HEK293 (cell line): ENCODE results near the gene IFT122.

Source experiments
- CTCF ChIA-PET: fragments of 350-600 bp; formaldehyde crosslinking; extraction: SDS; loops from one replicate; lab custom pipeline; 2021; ENCODE audit warnings: antibody characterized with exemption; lab: Yijun Ruan, JAX
- POLR2A ChIA-PET: fragments of 300-600 bp; formaldehyde crosslinking; extraction: SDS; loops from one replicate; lab custom pipeline; 2020; ENCODE audit warnings: antibody characterized with exemption, inconsistent platforms; lab: Yijun Ruan, JAX
- H3K27ac ChIP-seq: fragments of 200-500 bp; sonication (Bioruptor generic); 2 replicates; pipeline ENCODE4 v1.5.1; 2014; ENCODE audit warnings: low read depth, low read length, control low read depth, inconsistent platforms; ENCODE audit errors: extremely low read depth
- H3K36me3 ChIP-seq, 2 experiments: fragments of 200-500 bp in 1 of 2; sonication (Bioruptor generic) in 1 of 2; 1 replicate in 1 of 2; 2 replicates in 1 of 2; pipeline ENCODE4 v1.5.1; 2014 to 2017; ENCODE audit warnings: inconsistent platforms in 2 of 2, low read length in 2 of 2; ENCODE audit not compliant: control insufficient read depth in 2 of 2, insufficient read depth in 1 of 2
- H3K4me1 ChIP-seq: fragments of 200-500 bp; sonication (Bioruptor generic); 2 replicates; pipeline ENCODE4 v1.5.1; 2014; ENCODE audit warnings: mild to moderate bottlenecking, low read length, inconsistent platforms; ENCODE audit not compliant: control insufficient read depth, insufficient read depth
- H3K4me3 ChIP-seq: 2 replicates; pipeline ENCODE4 v1.5.1; 2011; ENCODE audit warnings: low read depth, mild to moderate bottlenecking, control low read depth, low read length, moderate library complexity
- H3K9me3 ChIP-seq: fragments of 200-500 bp; sonication (Bioruptor generic); 2 replicates; pipeline ENCODE4 v1.5.1; 2014; ENCODE audit warnings: low read depth, low read length, inconsistent platforms; ENCODE audit not compliant: control insufficient read depth, insufficient read depth
- EGR2 ChIP-seq: fragments of 450-650 bp; formaldehyde crosslinking; IDR thresholded peaks from 2 replicates; pipeline ENCODE4 v1.5.1; 2016; ENCODE audit warnings: low read depth, missing biosample characterization, missing genetic modification characterization
- GLI2 ChIP-seq: fragments of 450-650 bp; formaldehyde crosslinking; IDR thresholded peaks from 2 replicates; pipeline ENCODE4; 2017; ENCODE audit warnings: missing biosample characterization, missing genetic modification characterization, low read depth, borderline replicate concordance
- HOXC10 ChIP-seq: sonication (generic); formaldehyde crosslinking; IDR thresholded peaks from 2 replicates; pipeline ENCODE4 v1.8.1; 2023; ENCODE audit warnings: mild to moderate bottlenecking, missing genetic modification reagents
- KLF16 ChIP-seq: fragments of 450-650 bp; formaldehyde crosslinking; IDR thresholded peaks from 2 replicates; pipeline ENCODE4 v1.5.1; 2017; ENCODE audit warnings: missing biosample characterization, missing genetic modification characterization
- SCRT1 ChIP-seq: fragments of 450-650 bp; formaldehyde crosslinking; IDR thresholded peaks from 2 replicates; pipeline ENCODE4 v1.5.1; 2016; ENCODE audit warnings: missing biosample characterization, missing genetic modification characterization, borderline replicate concordance
- SCRT2 ChIP-seq: fragments of 450-650 bp; formaldehyde crosslinking; IDR thresholded peaks from 2 replicates; pipeline ENCODE4 v1.5.1; 2016; ENCODE audit warnings: missing biosample characterization, missing genetic modification characterization
- SP7 ChIP-seq: fragments of 450-650 bp; formaldehyde crosslinking; IDR thresholded peaks from 2 replicates; pipeline ENCODE4 v1.5.1; 2016; ENCODE audit warnings: missing biosample characterization, missing genetic modification characterization
- YY1 ChIP-seq: fragments of 450-650 bp; formaldehyde crosslinking; IDR thresholded peaks from 2 replicates; pipeline ENCODE4 v1.5.1; 2018; ENCODE audit warnings: missing biosample characterization, missing genetic modification characterization
- ZBTB10 ChIP-seq: fragments of 450-650 bp; formaldehyde crosslinking; IDR thresholded peaks from 2 replicates; pipeline ENCODE4 v1.5.1; 2016; ENCODE audit warnings: missing biosample characterization, missing genetic modification characterization
- ZNF221 ChIP-seq: fragments of 450-650 bp; formaldehyde crosslinking; IDR thresholded peaks from 2 replicates; pipeline ENCODE4 v1.5.1; 2017; ENCODE audit warnings: missing biosample characterization, missing genetic modification characterization, borderline replicate concordance
- ZNF394 ChIP-seq: fragments of 450-650 bp; formaldehyde crosslinking; IDR thresholded peaks from 2 replicates; pipeline ENCODE4 v1.5.1; 2016; ENCODE audit warnings: missing biosample characterization, missing genetic modification characterization, mild to moderate bottlenecking, moderate library complexity, borderline replicate concordance
- ZNF501 ChIP-seq: fragments of 450-650 bp; formaldehyde crosslinking; IDR thresholded peaks from 2 replicates; pipeline ENCODE4 v1.5.1; 2016; ENCODE audit warnings: missing biosample characterization, missing genetic modification characterization
- ZNF549 ChIP-seq: fragments of 450-650 bp; IDR thresholded peaks from 2 replicates; pipeline ENCODE4 v1.5.1; 2018; ENCODE audit warnings: missing biosample characterization, missing genetic modification characterization, mild to moderate bottlenecking, inconsistent platforms, moderate library complexity
- ZNF558 ChIP-seq: fragments of 450-650 bp; formaldehyde crosslinking; IDR thresholded peaks from 2 replicates; pipeline ENCODE4 v1.5.1; 2016; ENCODE audit warnings: missing biosample characterization, missing genetic modification characterization
- ZNF639 ChIP-seq: fragments of 450-650 bp; formaldehyde crosslinking; IDR thresholded peaks from 2 replicates; pipeline ENCODE4 v1.5.1; 2016; ENCODE audit warnings: missing biosample characterization, missing genetic modification characterization
- ZNF660 ChIP-seq: fragments of 450-650 bp; IDR thresholded peaks from 2 replicates; pipeline ENCODE4 v1.5.1; 2018; ENCODE audit warnings: missing biosample characterization, mild to moderate bottlenecking, missing genetic modification characterization
- ZNF701 ChIP-seq: fragments of 450-650 bp; formaldehyde crosslinking; IDR thresholded peaks from 2 replicates; pipeline ENCODE4 v1.5.1; 2016; ENCODE audit warnings: missing biosample characterization, missing genetic modification characterization
- ZNF747 ChIP-seq: fragments of 450-650 bp; formaldehyde crosslinking; IDR thresholded peaks from 2 replicates; pipeline ENCODE4 v1.5.1; 2016; ENCODE audit warnings: missing biosample characterization, missing genetic modification characterization
- ZNF768 ChIP-seq: fragments of 450-650 bp; formaldehyde crosslinking; IDR thresholded peaks from 2 replicates; pipeline ENCODE4 v1.5.1; 2018; ENCODE audit warnings: missing biosample characterization, mild to moderate bottlenecking, missing genetic modification characterization
- ZSCAN4 ChIP-seq: fragments of 450-650 bp; formaldehyde crosslinking; IDR thresholded peaks from 2 replicates; pipeline ENCODE4 v1.5.1; 2017; ENCODE audit warnings: missing biosample characterization, missing genetic modification characterization
- TF ChIP-seq, protein P1 (sequence below): fragments of 450-650 bp; formaldehyde crosslinking; IDR thresholded peaks from 2 replicates; pipeline ENCODE4 v1.5.1; 2016; ENCODE audit warnings: missing biosample characterization, missing genetic modification characterization
- TF ChIP-seq, protein P2 (sequence below): fragments of 450-650 bp; formaldehyde crosslinking; IDR thresholded peaks from 2 replicates; pipeline ENCODE4 v1.5.1; 2016; ENCODE audit warnings: missing biosample characterization, missing genetic modification characterization

Gene IFT122

GRCh38 chr3:129417326-129417725 lies 22.7 kb upstream of the IFT122 start (continued):
- TF ChIP-seq ZNF701 (tag by site-specific recombination) (no peak), KLF16 (tag by site-specific recombination) (no peak), ZNF394 (tag by site-specific recombination) (no peak), ZNF501 (tag by site-specific recombination) (no peak), SCRT2 (tag by site-specific recombination) (no peak), ZNF558 (tag by site-specific recombination) (no peak), ZNF639 (tag by site-specific recombination) (no peak), SP7 (tag by site-specific recombination) (no peak), HOXC10 (CRISPR knock-in tag) (no peak), ZNF549 (tag by site-specific recombination) (no peak)
- TF ChIP-seq, all 188 proteins: peak for 0

- H3K9me3 ChIP-seq, result no peaks in the 10 kb centered on the region
- POLR2A ChIA-PET, result no interaction called here
- no peaks in the 10 kb centered on the region; the same call in 1 of the 2 replicates for H3K4me1 ChIP-seq
- CTCF ChIA-PET, result interaction anchor here (0.7 to 1.5 kb wide), 2 partner anchors 9 to 36 kb away, joined by 3 read pairs; no protein-coding TSS in a partner anchor
- H3K27ac ChIP-seq, result no peak overlapping the region
- no peak overlapping the region for H3K4me3 ChIP-seq
- H3K36me3 ChIP-seq, result no peaks in the 10 kb centered on the region
- TF ChIP-seq, protein P1, sequence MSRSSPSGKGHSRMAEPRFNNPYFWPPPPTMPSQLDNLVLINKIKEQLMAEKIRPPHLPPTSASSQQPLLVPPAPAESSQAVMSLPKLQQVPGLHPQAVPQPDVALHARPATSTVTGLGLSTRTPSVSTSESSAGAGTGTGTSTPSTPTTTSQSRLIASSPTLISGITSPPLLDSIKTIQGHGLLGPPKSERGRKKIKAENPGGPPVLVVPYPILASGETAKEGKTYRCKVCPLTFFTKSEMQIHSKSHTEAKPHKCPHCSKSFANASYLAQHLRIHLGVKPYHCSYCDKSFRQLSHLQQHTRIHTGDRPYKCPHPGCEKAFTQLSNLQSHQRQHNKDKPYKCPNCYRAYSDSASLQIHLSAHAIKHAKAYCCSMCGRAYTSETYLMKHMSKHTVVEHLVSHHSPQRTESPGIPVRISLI (tag by site-specific recombination), result no peak
- TF ChIP-seq YY1 (tag by site-specific recombination) (no peak), ZNF221 (tag by site-specific recombination) (no peak), SP7 (tag by site-specific recombination) (no peak), EGR2 (tag by site-specific recombination) (no peak), SCRT1 (tag by site-specific recombination) (no peak), ZNF768 (tag by site-specific recombination) (no peak), ZSCAN4 (tag by site-specific recombination) (no peak), ZNF747 (tag by site-specific recombination) (no peak), ZBTB10 (tag by site-specific recombination) (no peak), ZNF660 (tag by site-specific recombination) (no peak), GLI2 (tag by site-specific recombination) (no peak)
- TF ChIP-seq, protein P2, sequence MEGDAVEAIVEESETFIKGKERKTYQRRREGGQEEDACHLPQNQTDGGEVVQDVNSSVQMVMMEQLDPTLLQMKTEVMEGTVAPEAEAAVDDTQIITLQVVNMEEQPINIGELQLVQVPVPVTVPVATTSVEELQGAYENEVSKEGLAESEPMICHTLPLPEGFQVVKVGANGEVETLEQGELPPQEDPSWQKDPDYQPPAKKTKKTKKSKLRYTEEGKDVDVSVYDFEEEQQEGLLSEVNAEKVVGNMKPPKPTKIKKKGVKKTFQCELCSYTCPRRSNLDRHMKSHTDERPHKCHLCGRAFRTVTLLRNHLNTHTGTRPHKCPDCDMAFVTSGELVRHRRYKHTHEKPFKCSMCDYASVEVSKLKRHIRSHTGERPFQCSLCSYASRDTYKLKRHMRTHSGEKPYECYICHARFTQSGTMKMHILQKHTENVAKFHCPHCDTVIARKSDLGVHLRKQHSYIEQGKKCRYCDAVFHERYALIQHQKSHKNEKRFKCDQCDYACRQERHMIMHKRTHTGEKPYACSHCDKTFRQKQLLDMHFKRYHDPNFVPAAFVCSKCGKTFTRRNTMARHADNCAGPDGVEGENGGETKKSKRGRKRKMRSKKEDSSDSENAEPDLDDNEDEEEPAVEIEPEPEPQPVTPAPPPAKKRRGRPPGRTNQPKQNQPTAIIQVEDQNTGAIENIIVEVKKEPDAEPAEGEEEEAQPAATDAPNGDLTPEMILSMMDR (tag by site-specific recombination), result no peak
Measured at GRCh38 chr3:129418041-129418973, 21.7 kb upstream of the IFT122 start.
